ENCODE measurements around the gene CEP20.

DNA sequence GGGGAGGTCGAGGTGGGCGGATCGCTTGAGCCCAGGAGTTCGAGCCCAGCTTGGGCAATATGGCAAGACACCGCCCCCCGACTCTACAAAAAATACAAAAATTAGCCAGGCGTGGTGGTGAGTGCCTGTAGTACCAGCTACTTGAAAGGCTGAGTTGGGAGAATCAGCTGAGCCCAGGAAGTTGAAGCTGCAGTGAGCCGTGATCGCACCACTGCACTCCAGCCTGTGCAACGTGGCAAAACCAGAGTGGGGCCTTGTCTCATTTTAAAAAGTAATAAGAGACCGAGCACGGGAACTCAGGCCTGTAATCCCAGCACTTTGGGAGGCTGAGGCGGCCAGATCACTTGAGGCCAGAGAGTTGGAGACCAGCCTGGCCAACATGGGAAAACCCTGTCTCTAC, 36.6 kb upstream of the CEP20 start:
- TF ChIP-seq MXI1 (IDR thresholded peaks at IDR 0.05; ENCODE audit: low read depth, low read length) (no peak), EZH2 (IDR thresholded peaks at IDR 0.05; ENCODE audit: borderline replicate concordance, control insufficient read depth, low read depth, low read length) (no peak), ATF2 (IDR thresholded peaks at IDR 0.05; ENCODE audit: low read length) (no peak), ZBTB11 (CRISPR knock-in tag; IDR thresholded peaks at IDR 0.05) (no peak), CTCF (IDR thresholded peaks at IDR 0.05 in 2 of 3, conservative IDR thresholded peaks at IDR 0.05 in 1 of 3; ENCODE audit: control insufficient read depth in 2 of 3, extremely low read depth in 1 of 3, insufficient read depth in 1 of 3, low read depth in 3 of 3, low read length in 3 of 3) (no peak), RELA (IDR thresholded peaks at IDR 0.05; ENCODE audit: borderline replicate concordance, partially characterized antibody) (no peak), E2F8 (IDR thresholded peaks at IDR 0.05; ENCODE audit: low read depth, partially characterized antibody) (no peak), POLR2A (IDR thresholded peaks at IDR 0.05; ENCODE audit: low read depth, low read length) (no peak), IKZF1 (conservative IDR thresholded peaks at IDR 0.05) (no peak), DPF2 (IDR thresholded peaks at IDR 0.05) (no peak), PBX3 (IDR thresholded peaks at IDR 0.05; ENCODE audit: insufficient replicate concordance, low read depth, low read length) (no peak)
- TF ChIP-seq, protein P1, sequence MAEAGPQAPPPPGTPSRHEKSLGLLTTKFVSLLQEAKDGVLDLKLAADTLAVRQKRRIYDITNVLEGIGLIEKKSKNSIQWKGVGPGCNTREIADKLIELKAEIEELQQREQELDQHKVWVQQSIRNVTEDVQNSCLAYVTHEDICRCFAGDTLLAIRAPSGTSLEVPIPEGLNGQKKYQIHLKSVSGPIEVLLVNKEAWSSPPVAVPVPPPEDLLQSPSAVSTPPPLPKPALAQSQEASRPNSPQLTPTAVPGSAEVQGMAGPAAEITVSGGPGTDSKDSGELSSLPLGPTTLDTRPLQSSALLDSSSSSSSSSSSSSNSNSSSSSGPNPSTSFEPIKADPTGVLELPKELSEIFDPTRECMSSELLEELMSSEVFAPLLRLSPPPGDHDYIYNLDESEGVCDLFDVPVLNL (IDR thresholded peaks at IDR 0.05; ENCODE audit: low read depth, low read length): no peak
- TF ChIP-seq, protein P2, sequence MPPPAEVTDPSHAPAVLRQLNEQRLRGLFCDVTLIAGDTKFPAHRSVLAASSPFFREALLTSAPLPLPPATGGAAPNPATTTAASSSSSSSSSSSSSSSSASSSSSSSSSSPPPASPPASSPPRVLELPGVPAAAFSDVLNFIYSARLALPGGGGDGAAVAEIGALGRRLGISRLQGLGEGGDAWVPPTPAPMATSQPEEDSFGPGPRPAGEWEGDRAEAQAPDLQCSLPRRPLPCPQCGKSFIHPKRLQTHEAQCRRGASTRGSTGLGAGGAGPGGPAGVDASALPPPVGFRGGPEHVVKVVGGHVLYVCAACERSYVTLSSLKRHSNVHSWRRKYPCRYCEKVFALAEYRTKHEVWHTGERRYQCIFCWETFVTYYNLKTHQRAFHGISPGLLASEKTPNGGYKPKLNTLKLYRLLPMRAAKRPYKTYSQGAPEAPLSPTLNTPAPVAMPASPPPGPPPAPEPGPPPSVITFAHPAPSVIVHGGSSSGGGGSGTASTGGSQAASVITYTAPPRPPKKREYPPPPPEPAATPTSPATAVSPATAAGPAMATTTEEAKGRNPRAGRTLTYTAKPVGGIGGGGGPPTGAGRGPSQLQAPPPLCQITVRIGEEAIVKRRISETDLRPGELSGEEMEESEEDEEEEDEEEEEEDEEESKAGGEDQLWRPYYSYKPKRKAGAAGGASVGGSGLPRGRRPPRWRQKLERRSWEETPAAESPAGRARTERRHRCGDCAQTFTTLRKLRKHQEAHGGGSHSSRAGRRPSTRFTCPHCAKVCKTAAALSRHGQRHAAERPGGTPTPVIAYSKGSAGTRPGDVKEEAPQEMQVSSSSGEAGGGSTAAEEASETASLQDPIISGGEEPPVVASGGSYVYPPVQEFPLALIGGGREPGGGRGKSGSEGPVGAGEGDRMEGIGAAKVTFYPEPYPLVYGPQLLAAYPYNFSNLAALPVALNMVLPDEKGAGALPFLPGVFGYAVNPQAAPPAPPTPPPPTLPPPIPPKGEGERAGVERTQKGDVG (CRISPR knock-in tag; IDR thresholded peaks at IDR 0.05): no peak
- TF ChIP-seq, protein P3, sequence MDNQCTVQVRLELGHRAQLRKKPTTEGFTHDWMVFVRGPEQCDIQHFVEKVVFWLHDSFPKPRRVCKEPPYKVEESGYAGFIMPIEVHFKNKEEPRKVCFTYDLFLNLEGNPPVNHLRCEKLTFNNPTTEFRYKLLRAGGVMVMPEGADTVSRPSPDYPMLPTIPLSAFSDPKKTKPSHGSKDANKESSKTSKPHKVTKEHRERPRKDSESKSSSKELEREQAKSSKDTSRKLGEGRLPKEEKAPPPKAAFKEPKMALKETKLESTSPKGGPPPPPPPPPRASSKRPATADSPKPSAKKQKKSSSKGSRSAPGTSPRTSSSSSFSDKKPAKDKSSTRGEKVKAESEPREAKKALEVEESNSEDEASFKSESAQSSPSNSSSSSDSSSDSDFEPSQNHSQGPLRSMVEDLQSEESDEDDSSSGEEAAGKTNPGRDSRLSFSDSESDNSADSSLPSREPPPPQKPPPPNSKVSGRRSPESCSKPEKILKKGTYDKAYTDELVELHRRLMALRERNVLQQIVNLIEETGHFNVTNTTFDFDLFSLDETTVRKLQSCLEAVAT (IDR thresholded peaks at IDR 0.05): no peak
